Airway epithelial cell (primary cell): ENCODE results near the gene SLC2A9. TPM values are rescaled to one million over a fixed set of nuclear protein-coding genes. Genes with fewer than 3 reads are reported as not detected.

Experiments used
- total RNA-seq: library from RNA; depleted of rRNA; stranded (reverse); fragments of >200 nt; gene quantifications from 2 replicates; pipeline ENCODE4 v1.2.3, GENCODE V29; 2015

SLC2A9 gene
- 19.0 and 26.5 TPM in 2 replicates for total RNA-seq

GRCh38 chr4:10020871-10021652, at the start of gene SLC2A9:
SLC2A9 (minus strand) TSS chr4:10021497; CDS start chr4:10021429, 68 bp downstream.

GRCh38 chr4:9781343-9782135, 239.8 kb downstream of the SLC2A9 start, which contains the start of gene DRD5:
DRD5 (plus strand) TSS chr4:9781634; CDS start chr4:9782030, 396 bp downstream.

Other genes with a start within 250 kb of the SLC2A9 start
- not detected in 2 replicates for gene DRD5, start 239.9 kb downstream of the SLC2A9 start, total RNA-seq
- 179 and 200 TPM in 2 replicates for gene WDR1, start 95.3 kb upstream of the SLC2A9 start, total RNA-seq